Thoracic aorta (tissue), 2 donors: Measurements from ENCODE around the gene DSTN. TPM values are rescaled to one million over a fixed set of nuclear protein-coding genes. Genes with fewer than 3 reads are reported as not detected.

Experiments
- ATAC-seq: fragments of 150-250 bp; one replicate; pipeline ENCODE4 v1.8.0; 2017; ENCODE audit warnings: low read depth; ENCODE audit not compliant: insufficient number of reproducible peaks, low FRiP score
- DNase-seq: peaks from one replicate; pipeline ENCODE4 v3.0.0-alpha.2; 2020; ENCODE audit warnings: low spot score
- H3K27ac ChIP-seq, 2 donors: fragments of 200-600 bp; sonication (generic); 1 replicate in 1 of 2; 2 replicates in 1 of 2; pipeline ENCODE4 v1.5.1; 2016; ENCODE audit warnings: mild to moderate bottlenecking in 2 of 2, moderate library complexity in 2 of 2
- H3K27me3 ChIP-seq: fragments of 200-600 bp; sonication (generic); replicated peaks from 2 replicates; pipeline ENCODE4 v1.6.0; 2016; ENCODE audit warnings: mild to moderate bottlenecking; ENCODE audit not compliant: insufficient read depth
- H3K36me3 ChIP-seq: fragments of 200-600 bp; sonication (generic); one replicate; pipeline ENCODE4 v1.5.1; 2016
- H3K4me1 ChIP-seq, 2 donors: fragments of 200-600 bp; sonication (generic); 1 replicate in 1 of 2; 2 replicates in 1 of 2; pipeline versions ENCODE4 v1.5.1 to v1.6.0; 2016; ENCODE audit warnings: low read depth in 2 of 2, mild to moderate bottlenecking in 1 of 2; ENCODE audit not compliant: control insufficient read depth in 1 of 2
- H3K4me3 ChIP-seq: fragments of 200-600 bp; sonication (generic); 2 replicates; pipeline ENCODE4 v1.5.1; 2016; ENCODE audit warnings: mild to moderate bottlenecking
- H3K9me3 ChIP-seq: fragments of 200-600 bp; sonication (generic); 2 replicates; pipeline ENCODE4 v1.5.1; 2016
- total RNA-seq, 2 donors: library from RNA; depleted of rRNA; stranded (reverse); fragments of >200 nt; gene quantifications; one replicate each; pipeline versions ENCODE4 v1.1.0 to v1.2.3, GENCODE V29; 2016
- TF ChIP-seq, protein P1 (sequence below): fragments of 200-600 bp; sonication (generic); IDR thresholded peaks from one replicate; pipeline ENCODE4 v1.5.1; 2019; ENCODE audit warnings: antibody characterized with exemption

Gene DSTN
- total RNA-seq, 2 donors from 2014 or later: 1,342 to 1,977 TPM

- Histone ChIP-seq H3K4me3 (no peak overlapping the region), H3K4me1 (peaks cover 0 to under 1% of the 10 kb centered on the region in 2 donors), H3K9me3 (no peaks in the 10 kb centered on the region), H3K36me3 (no peaks in the 10 kb centered on the region), H3K27ac (no peak overlapping the region), H3K27me3 (no peaks in the 10 kb centered on the region)
- TF ChIP-seq, protein P1, sequence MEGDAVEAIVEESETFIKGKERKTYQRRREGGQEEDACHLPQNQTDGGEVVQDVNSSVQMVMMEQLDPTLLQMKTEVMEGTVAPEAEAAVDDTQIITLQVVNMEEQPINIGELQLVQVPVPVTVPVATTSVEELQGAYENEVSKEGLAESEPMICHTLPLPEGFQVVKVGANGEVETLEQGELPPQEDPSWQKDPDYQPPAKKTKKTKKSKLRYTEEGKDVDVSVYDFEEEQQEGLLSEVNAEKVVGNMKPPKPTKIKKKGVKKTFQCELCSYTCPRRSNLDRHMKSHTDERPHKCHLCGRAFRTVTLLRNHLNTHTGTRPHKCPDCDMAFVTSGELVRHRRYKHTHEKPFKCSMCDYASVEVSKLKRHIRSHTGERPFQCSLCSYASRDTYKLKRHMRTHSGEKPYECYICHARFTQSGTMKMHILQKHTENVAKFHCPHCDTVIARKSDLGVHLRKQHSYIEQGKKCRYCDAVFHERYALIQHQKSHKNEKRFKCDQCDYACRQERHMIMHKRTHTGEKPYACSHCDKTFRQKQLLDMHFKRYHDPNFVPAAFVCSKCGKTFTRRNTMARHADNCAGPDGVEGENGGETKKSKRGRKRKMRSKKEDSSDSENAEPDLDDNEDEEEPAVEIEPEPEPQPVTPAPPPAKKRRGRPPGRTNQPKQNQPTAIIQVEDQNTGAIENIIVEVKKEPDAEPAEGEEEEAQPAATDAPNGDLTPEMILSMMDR: no peak
- ATAC-seq: no peak
- DNase-seq: no peak
Measured at GRCh38 chr20:17525132-17525531, 44.7 kb upstream of the DSTN start.

- Histone ChIP-seq H3K27ac (no peak overlapping the region), H3K36me3 (no peaks in the 10 kb centered on the region), H3K4me3 (no peak overlapping the region), H3K27me3 (no peaks in the 10 kb centered on the region), H3K4me1 (peaks cover 0 to 5% of the 10 kb centered on the region in 2 donors), H3K9me3 (no peaks in the 10 kb centered on the region)
- no peak for ATAC-seq
- TF ChIP-seq, protein P1: no peak
- DNase-seq: no peak
Measured at GRCh38 chr20:17525650-17526049, 44.2 kb upstream of the DSTN start.

GRCh38 chr20:17529586-17529985 lies 40.3 kb upstream of the DSTN start:
- Histone ChIP-seq H3K4me3 (no peak overlapping the region), H3K36me3 (no peaks in the 10 kb centered on the region), H3K27me3 (no peaks in the 10 kb centered on the region), H3K4me1 (peaks cover 3 to 18% of the 10 kb centered on the region in 2 donors), H3K9me3 (no peaks in the 10 kb centered on the region), H3K27ac (no peak overlapping the region)
- DNase-seq (no peak), ATAC-seq (no peak)
- TF ChIP-seq, protein P1: no peak

- H3K27me3 ChIP-seq: no peaks in the 10 kb centered on the region
- H3K4me3 ChIP-seq: peak overlapping the region; percentile 89
- TF ChIP-seq, protein P1: no peak
- H3K9me3 ChIP-seq: no peaks in the 10 kb centered on the region
- no peak for ATAC-seq
- peaks cover 3 to 18% of the 10 kb centered on the region in 2 donors for H3K4me1 ChIP-seq
- H3K36me3 ChIP-seq: no peaks in the 10 kb centered on the region
- H3K27ac ChIP-seq: no peak overlapping the region
- no peak for DNase-seq
Measured at GRCh38 chr20:17530153-17530552, 39.7 kb upstream of the DSTN start.

GRCh38 chr20:17530716-17531664 lies 38.9 kb upstream of the DSTN start, which contains the start of gene BFSP1:
Gene BFSP1 (minus strand): TSS chr20:17531379. CDS start chr20:17531329, 50 bp downstream.
- TF ChIP-seq, protein P1: no peak
- peak; percentile 59 for ATAC-seq
- no peak for DNase-seq

More at GRCh38 chr20:17530716-17531664, 38.9 kb upstream of the DSTN start, which contains the start of gene BFSP1:
- peaks cover 3 to 18% of the 10 kb centered on the region in 2 donors for H3K4me1 ChIP-seq
- H3K4me3 ChIP-seq: peak within 1 kb of the TSS; percentile 89
- H3K9me3 ChIP-seq: no peaks in the 10 kb centered on the region
- H3K27me3 ChIP-seq: no peaks in the 10 kb centered on the region
- no peaks in the 10 kb centered on the region for H3K36me3 ChIP-seq
- peak within 1 kb of the TSS; percentile 60 to 66 for H3K27ac ChIP-seq
